ENCODE data around the gene DDAH1.

- TF ChIP-seq CTCF (IDR thresholded peaks at IDR 0.05): no peak
- no peak for TF ChIP-seq POLR2A (IDR thresholded peaks at IDR 0.05)
Measured at GRCh38 chr1:85461216-85461918, 3.6 kb downstream of the DDAH1 start.
